Hepatocyte (in vitro differentiated cells): ENCODE measurements around the gene MS4A7.

Experiments used
- CTCF ChIP-seq: fragments of 200-600 bp; sonication (generic); IDR thresholded peaks from 2 replicates; pipeline ENCODE4 v1.5.1; 2016; ENCODE audit warnings: antibody characterized with exemption, mild to moderate bottlenecking; ENCODE audit not compliant: poor library complexity
- EZH2 ChIP-seq: fragments of 200-600 bp; sonication (generic); IDR thresholded peaks from 2 replicates; pipeline ENCODE4 v1.6.1; 2016; ENCODE audit warnings: antibody characterized with exemption, mild to moderate bottlenecking, borderline replicate concordance
- EZH2phosphoT487 ChIP-seq: fragments of 200-600 bp; sonication (generic); IDR thresholded peaks from one replicate; pipeline ENCODE4 v1.6.1; 2018; ENCODE audit warnings: antibody characterized with exemption, mild to moderate bottlenecking, low read depth, moderate library complexity; ENCODE audit not compliant: unreplicated experiment, severe bottlenecking

DNA sequence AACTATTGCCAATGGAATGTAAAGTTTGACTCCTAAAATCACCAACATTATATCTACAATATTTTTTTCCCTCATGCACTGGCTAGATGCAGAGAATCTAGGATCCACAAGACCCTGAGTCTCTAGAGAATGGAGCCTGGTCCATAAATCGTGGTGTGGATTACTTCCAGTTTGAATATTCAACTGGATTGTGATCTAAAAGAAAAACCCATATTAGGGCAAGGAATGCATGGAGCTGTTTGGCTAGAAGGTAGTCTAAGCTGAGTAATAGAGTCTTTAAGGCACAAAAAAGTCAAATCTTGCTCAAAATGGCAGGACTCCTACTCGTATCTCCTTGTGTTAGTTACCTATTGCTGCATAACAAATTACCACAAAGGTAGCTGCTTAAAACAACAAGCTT lies 41.7 kb downstream of the MS4A7 start:
- TF ChIP-seq CTCF (no peak), EZH2phosphoT487 (no peak), EZH2 (no peak)
